K562 (cell line): Measurements from ENCODE around the gene CUTA. TPM values are rescaled to one million over a fixed set of nuclear protein-coding genes. Genes with fewer than 3 reads are reported as not detected.

Experiments used
- ATAC-seq: fragments of 200-7000 bp; cut with Tn5 transposase; 3 replicates; pipeline ENCODE4 v1.9.1; 2020; ENCODE audit warnings: moderate library complexity
- BruUV-seq: library from RNA; stranded (reverse); fragments of 400-500 nt; replicated peaks from 2 replicates; lab custom pipeline; 2021; lab: Mats Ljungman, UMichigan
- CTCF ChIA-PET: fragments of 300-600 bp; formaldehyde crosslinking; extraction: SDS; loops from one replicate; lab custom pipeline; 2021; ENCODE audit warnings: low intra/inter-chr PET ratio; lab: Yijun Ruan, JAX
- POLR2A ChIA-PET: fragments of 300-600, 350-650 bp; sonication (Branson Sonifier 250); formaldehyde crosslinking; extraction: SDS; loops from one replicate; lab custom pipeline; 2021; ENCODE audit warnings: antibody characterized with exemption, inconsistent platforms; lab: Yijun Ruan, JAX
- DNase-seq, 4 experiments: peaks; one replicate each; pipeline versions ENCODE4 v3.0.0 to v3.0.0-alpha.2; 2011 to 2018; ENCODE audit warnings: low spot score in 3 of 4, mixed read lengths in 3 of 4; ENCODE audit errors: extremely low read depth in 1 of 4
- FAIRE-seq: peaks from 2 replicates; lab custom pipeline; 2011; peaks lifted over from hg19 to GRCh38; lab: Jason Lieb, UNC
- H2AFZ ChIP-seq: 2 replicates; pipeline ENCODE4 v1.6.0; 2011; ENCODE audit warnings: low read depth, low read length, control low read depth, inconsistent platforms
- H3K27ac ChIP-seq: fragments of 200-600 bp; 3 replicates; pipeline ENCODE4 v1.8.0; 2011; ENCODE audit warnings: low read depth, mild to moderate bottlenecking, control low read depth, inconsistent platforms, low read length, moderate library complexity, mixed read lengths; ENCODE audit errors: extremely low read depth
- H3K27me3 ChIP-seq, 2 experiments: fragments of 300-600 bp in 1 of 2; 2 replicates in 1 of 2; 3 replicates in 1 of 2; pipeline versions ENCODE4 v1.6.0 to v1.8.0; 2011; ENCODE audit warnings: inconsistent platforms in 2 of 2, low read length in 2 of 2, mild to moderate bottlenecking in 1 of 2, mixed read lengths in 1 of 2, moderate library complexity in 1 of 2; ENCODE audit not compliant: control insufficient read depth in 2 of 2, insufficient read depth in 2 of 2
- H3K36me3 ChIP-seq: fragments of 300-600 bp; 3 replicates; pipeline ENCODE4 v1.8.0; 2011; ENCODE audit warnings: mild to moderate bottlenecking, low read length, inconsistent platforms; ENCODE audit not compliant: control insufficient read depth, insufficient read depth
- H3K4me1 ChIP-seq, 2 experiments: fragments of 200-600 bp in 1 of 2; replicated peaks in 1 of 2; 2 replicates in 1 of 2; 3 replicates in 1 of 2; pipeline versions ENCODE4 v1.5.1 to v1.8.0; 2011; ENCODE audit warnings: inconsistent platforms in 2 of 2, low read length in 2 of 2, mild to moderate bottlenecking in 1 of 2, mixed read lengths in 1 of 2, moderate library complexity in 1 of 2; ENCODE audit not compliant: control insufficient read depth in 2 of 2, insufficient read depth in 2 of 2
- H3K4me2 ChIP-seq: 2 replicates; pipeline ENCODE4 v1.6.1; 2011; ENCODE audit warnings: low read length, control low read depth, inconsistent platforms, mixed read lengths; ENCODE audit not compliant: insufficient read depth
- H3K4me3 ChIP-seq: fragments of 200-600 bp; sonication (generic), shearing (Covaris generic); 2 replicates; pipeline ENCODE4 v1.5.1; 2016; ENCODE audit warnings: control low read depth, inconsistent platforms
- H3K79me2 ChIP-seq: fragments of 200-600 bp; 3 replicates; pipeline ENCODE4 v1.8.0; 2011; ENCODE audit warnings: low read length, inconsistent platforms; ENCODE audit not compliant: control insufficient read depth, insufficient read depth
- H3K9ac ChIP-seq, 2 experiments: 2 replicates each; pipeline versions ENCODE4 v1.6.0 to v1.6.1; 2011; ENCODE audit warnings: low read depth in 2 of 2, low read length in 2 of 2, control low read depth in 1 of 2, inconsistent platforms in 1 of 2, mild to moderate bottlenecking in 1 of 2, mixed read lengths in 1 of 2; ENCODE audit not compliant: insufficient read depth in 1 of 2
- H3K9me1 ChIP-seq: one replicate; pipeline ENCODE4 v1.6.0; 2011; ENCODE audit warnings: inconsistent platforms, mild to moderate bottlenecking, low read length, moderate library complexity; ENCODE audit not compliant: control insufficient read depth, insufficient read depth
- H3K9me3 ChIP-seq: replicated peaks from 2 replicates; pipeline ENCODE4 v1.5.1; 2011; ENCODE audit warnings: low read depth, low read length, inconsistent platforms; ENCODE audit not compliant: control insufficient read depth, insufficient read depth
- H4K20me1 ChIP-seq: replicated peaks from 2 replicates; pipeline ENCODE4 v1.6.1; 2011; ENCODE audit warnings: low read length, inconsistent platforms, mixed read lengths; ENCODE audit not compliant: control insufficient read depth, insufficient read depth
- ATF1 ChIP-seq, 2 experiments: fragments of 450-650 bp in 1 of 2; IDR thresholded peaks; 2 replicates each; pipeline ENCODE4 v1.6.1; 2016; ENCODE audit warnings: missing compliant biosample characterization in 1 of 2, missing genetic modification characterization in 1 of 2
- CBFA2T2 ChIP-seq: fragments of 450-650 bp; conservative IDR thresholded peaks from 2 replicates; pipeline ENCODE4 v1.6.1; 2017; ENCODE audit warnings: mild to moderate bottlenecking
- EGR1 ChIP-seq: fragments of 450-650 bp; conservative IDR thresholded peaks from 2 replicates; pipeline ENCODE4 v1.6.1; 2017; ENCODE audit warnings: mild to moderate bottlenecking
- FOSL1 ChIP-seq: fragments of 200-800 bp; sonication (Bioruptor generic); conservative IDR thresholded peaks from 2 replicates; pipeline ENCODE4 v1.6.1; 2016; ENCODE audit warnings: missing genetic modification characterization, missing compliant biosample characterization
- FOXJ2 ChIP-seq: fragments of 200-800 bp; sonication (Bioruptor generic); IDR thresholded peaks from 2 replicates; pipeline ENCODE4 v1.6.1; 2016; ENCODE audit warnings: missing genetic modification characterization, missing compliant biosample characterization
- GABPB2 ChIP-seq: fragments of 250-450 bp; sonication (Bioruptor Pico); conservative IDR thresholded peaks from 2 replicates; pipeline ENCODE4 v1.5.1; 2021; ENCODE audit warnings: mild to moderate bottlenecking
- GTF2E2 ChIP-seq: fragments of 200-800 bp; sonication (Bioruptor generic); IDR thresholded peaks from 2 replicates; pipeline ENCODE4 v1.6.1; 2016; ENCODE audit warnings: missing genetic modification characterization, missing compliant biosample characterization
- KLF13 ChIP-seq: fragments of 450-650 bp; IDR thresholded peaks from 2 replicates; pipeline ENCODE4 v1.6.1; 2016; ENCODE audit warnings: missing genetic modification characterization, low read depth, mild to moderate bottlenecking, missing compliant biosample characterization, moderate library complexity, borderline replicate concordance
- LARP7 ChIP-seq: fragments of 450-650 bp; IDR thresholded peaks from 2 replicates; pipeline ENCODE4 v1.6.1; 2016
- LEF1 ChIP-seq: fragments of 450-650 bp; IDR thresholded peaks from 2 replicates; pipeline ENCODE4 v1.6.1; 2016; ENCODE audit warnings: mild to moderate bottlenecking
- MTA1 ChIP-seq: fragments of 450-650 bp; IDR thresholded peaks from 2 replicates; pipeline ENCODE4 v1.6.1; 2017; ENCODE audit warnings: borderline replicate concordance
- NFATC3 ChIP-seq: fragments of 450-650 bp; IDR thresholded peaks from 2 replicates; pipeline ENCODE4 v1.6.1; 2017; ENCODE audit warnings: mild to moderate bottlenecking
- PHB ChIP-seq: fragments of 250-450 bp; sonication (Bioruptor Pico); IDR thresholded peaks from 2 replicates; pipeline ENCODE4 v1.5.0; 2021
- SAFB ChIP-seq: fragments of 200-400 bp; formaldehyde crosslinking; IDR thresholded peaks from 2 replicates; pipeline ENCODE4 v1.6.1; 2017; ENCODE audit warnings: low read depth, low read length, borderline replicate concordance
- ZNF134 ChIP-seq: fragments of 250-450 bp; sonication (Bioruptor Pico); conservative IDR thresholded peaks from 2 replicates; pipeline ENCODE4 v1.4.0; 2020
- ZNF165 ChIP-seq: fragments of 250-450 bp; sonication (Bioruptor Pico); IDR thresholded peaks from 2 replicates; pipeline ENCODE4 v1.4.0; 2020; ENCODE audit warnings: borderline replicate concordance
- ZSCAN32 ChIP-seq: fragments of 450-650 bp; formaldehyde crosslinking; IDR thresholded peaks from 2 replicates; pipeline ENCODE4 v1.4.0; 2020; ENCODE audit warnings: mild to moderate bottlenecking, moderate library complexity
- WGBS: fragments of 100-300 bp; shearing (Covaris generic); methylation state at CpG from one replicate; pipeline ENCODE4 v1.1.6; 2016; ENCODE audit warnings: low coverage, mixed read lengths; ENCODE audit not compliant: insufficient coverage; ENCODE audit errors: missing lambda C conversion rate; 5-methylcytosine and 5-hydroxymethylcytosine counted together
- in situ Hi-C: fragments of 300-500 bp; cut with MboI; formaldehyde crosslinking; loops from 4 replicates; pipeline ENCODE4 v1.15.0; 2018; ENCODE audit warnings: inconsistent platforms, mixed read lengths
- intact Hi-C: fragments of 100-400 bp; cut with micrococcal nuclease; formaldehyde crosslinking; loops from 2 replicates; pipeline ENCODE4 v1.14.2; 2022
- polyA plus RNA-seq, 8 experiments: library from polyadenylated mRNA; depleted of rRNA in 4 of 8; stranded (reverse) in 5 of 8; unstranded in 3 of 8; fragments of >200 nt; fragmentation: Nextera tagmentation in 2 of 8; fragmentation: Illumina TruSeq in 1 of 8; extraction: Ambion mirVana in 2 of 8; extraction: Trizol in 1 of 8; gene quantifications; 2 replicates each; pipeline versions ENCODE4 v1.2.1 to v1.2.3, GENCODE V29; 2011 to 2014; ENCODE audit warnings: inconsistent platforms in 1 of 8, missing spikeins in 1 of 8
- total RNA-seq, 7 experiments: library from RNA; depleted of rRNA in 6 of 7; stranded (reverse); fragments of >200 nt in 6 of 7; fragmentation: Illumina TruSeq in 2 of 7; extraction: Trizol in 2 of 7; gene quantifications; 2 replicates each; pipeline versions ENCODE4 v1.2.1 to v1.2.3, GENCODE V29; 2011 to 2021; ENCODE audit warnings: low replicate concordance in 1 of 7
- TF ChIP-seq, protein P1 (sequence below): IDR thresholded peaks from 2 replicates; pipeline ENCODE4 v1.6.1; 2014; ENCODE audit warnings: antibody characterized with exemption
- TF ChIP-seq, protein P2 (sequence below), 2 experiments: fragments of 450-650 bp in 1 of 2; sonication (generic) in 1 of 2; formaldehyde crosslinking; conservative IDR thresholded peaks; 2 replicates each; pipeline versions ENCODE4 v1.4.0 to v1.8.1; 2020 to 2022; ENCODE audit warnings: mild to moderate bottlenecking in 1 of 2, missing genetic modification reagents in 1 of 2

The CUTA gene
- total and polyA plus RNA-seq, 9 of the 15 experiments (the other 6 are each of a cell fraction or from before 2014, with no cell fraction given): 166 to 682 (median 310) TPM

DNA sequence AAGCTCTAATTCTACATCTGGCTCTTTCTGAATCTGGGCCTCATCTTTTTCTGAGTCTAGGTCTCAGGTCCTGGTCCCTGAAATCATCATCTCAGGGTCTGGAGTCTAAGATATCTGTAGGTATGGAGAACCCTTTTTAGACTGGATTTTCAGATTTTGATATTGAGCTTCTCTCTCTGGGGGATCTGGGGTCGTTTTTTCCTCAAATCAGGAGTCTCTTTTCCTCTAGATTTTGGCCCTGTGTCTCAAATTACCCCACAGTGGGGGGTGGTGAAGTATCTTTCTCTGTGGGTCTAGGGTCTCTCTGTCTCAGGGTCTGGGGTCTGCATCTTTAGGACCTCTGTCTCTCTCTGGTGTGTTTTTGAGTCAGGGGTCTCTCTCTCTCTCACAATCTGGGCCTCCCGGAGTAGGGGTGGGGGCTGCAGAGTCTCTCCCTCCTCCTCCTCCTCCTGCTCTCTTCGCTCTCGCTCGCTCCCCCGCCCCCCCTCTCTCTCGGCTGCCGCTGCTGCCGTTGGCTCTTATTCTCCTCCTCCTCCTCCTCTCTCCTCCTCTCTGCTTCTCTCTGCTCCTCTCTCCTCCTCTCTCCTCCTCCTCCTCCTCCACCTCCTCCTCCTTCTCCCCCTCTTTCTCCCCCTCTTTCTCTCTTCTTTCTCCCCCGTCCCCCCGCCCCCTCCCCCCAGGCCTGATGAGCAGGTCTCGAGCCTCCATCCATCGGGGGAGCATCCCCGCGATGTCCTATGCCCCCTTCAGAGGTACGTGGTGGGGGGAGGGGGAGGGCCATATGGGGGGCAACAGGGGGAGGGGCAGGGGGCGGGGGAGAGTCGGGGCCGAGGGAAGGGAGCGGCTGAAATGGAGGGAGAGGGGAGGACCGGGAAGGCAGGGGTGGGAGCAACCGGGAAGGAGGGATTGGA is 1.9 kb upstream of the CUTA start, which contains the start of gene SYNGAP1:
Gene SYNGAP1 (plus strand): TSS at position 486 of the 911 bp plus-strand sequence. CDS start 200 bp downstream, at position 686.
- 6% methylated on average over 3 of the region's 22 CpGs for WGBS
- TF ChIP-seq NFATC3 (no peak), FOSL1 (tag) (no peak), ZNF134 (CRISPR knock-in tag) (no peak), ZSCAN32 (no peak), KLF13 (tag) (no peak), PHB (CRISPR knock-in tag) (0 out of 2 replicates have a peak, but pooled peaks have one; percentile 26), MTA1 (peak; percentile 27; the same call in 1 of the 2 replicates), LARP7 (0 out of 2 replicates have a peak, but pooled peaks have one; percentile 53), FOXJ2 (tag) (0 out of 2 replicates have a peak, but pooled peaks have one; percentile 24), ATF1 (CRISPR knock-in tag; IDR thresholded peaks at IDR 0.05) (no peak), ATF1 (tag; IDR thresholded peaks at IDR 0.05) (no peak), GABPB2 (CRISPR knock-in tag) (no peak), SAFB (no peak), GTF2E2 (tag) (no peak), EGR1 (peak; percentile 52; the same call in 1 of the 2 replicates), CBFA2T2 (no peak), ZNF165 (CRISPR knock-in tag) (no peak), LEF1 (0 out of 2 replicates have a peak, but pooled peaks have one; percentile 25)
- TF ChIP-seq, protein P1, sequence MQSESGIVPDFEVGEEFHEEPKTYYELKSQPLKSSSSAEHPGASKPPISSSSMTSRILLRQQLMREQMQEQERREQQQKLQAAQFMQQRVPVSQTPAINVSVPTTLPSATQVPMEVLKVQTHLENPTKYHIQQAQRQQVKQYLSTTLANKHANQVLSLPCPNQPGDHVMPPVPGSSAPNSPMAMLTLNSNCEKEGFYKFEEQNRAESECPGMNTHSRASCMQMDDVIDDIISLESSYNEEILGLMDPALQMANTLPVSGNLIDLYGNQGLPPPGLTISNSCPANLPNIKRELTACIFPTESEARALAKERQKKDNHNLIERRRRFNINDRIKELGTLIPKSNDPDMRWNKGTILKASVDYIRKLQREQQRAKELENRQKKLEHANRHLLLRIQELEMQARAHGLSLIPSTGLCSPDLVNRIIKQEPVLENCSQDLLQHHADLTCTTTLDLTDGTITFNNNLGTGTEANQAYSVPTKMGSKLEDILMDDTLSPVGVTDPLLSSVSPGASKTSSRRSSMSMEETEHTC: no peak
- TF ChIP-seq, protein P2, sequence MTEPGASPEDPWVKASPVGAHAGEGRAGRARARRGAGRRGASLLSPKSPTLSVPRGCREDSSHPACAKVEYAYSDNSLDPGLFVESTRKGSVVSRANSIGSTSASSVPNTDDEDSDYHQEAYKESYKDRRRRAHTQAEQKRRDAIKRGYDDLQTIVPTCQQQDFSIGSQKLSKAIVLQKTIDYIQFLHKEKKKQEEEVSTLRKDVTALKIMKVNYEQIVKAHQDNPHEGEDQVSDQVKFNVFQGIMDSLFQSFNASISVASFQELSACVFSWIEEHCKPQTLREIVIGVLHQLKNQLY (CRISPR knock-in tag; conservative IDR thresholded peaks at IDR 0.05): no peak

More for the DNA sequence above, 1.9 kb upstream of the CUTA start, which contains the start of gene SYNGAP1:
- intact Hi-C loops (loop anchor here (2.0 to 10.0 kb wide), 5 partner anchors 29 to 295 kb away; partner anchors contain the start of genes B3GALT4, HSD17B8 and KIFC1), in situ Hi-C loops (no loop called here)
- H3K9me1 ChIP-seq: no peaks in the 10 kb centered on the region
- peaks cover 5% of the 10 kb centered on the region; the same call in 1 of the 2 replicates for H4K20me1 ChIP-seq
- peaks cover 37% of the 10 kb centered on the region for H3K79me2 ChIP-seq
- FAIRE-seq (no peak), ATAC-seq (no peak), DNase-seq (peak in 1 of 4 experiments; percentile 73)
- H3K9ac ChIP-seq: peak within 1 kb of the TSS; percentile 80 to 82; a peak in 3 of 4 replicates
- peak within 1 kb of the TSS; percentile 95 for H3K27ac ChIP-seq
- peak within 1 kb of the TSS; percentile 91 for H3K4me2 ChIP-seq
- ChIA-PET CTCF (interaction anchor here (0.6 kb wide), 1 partner anchor 10 kb away, joined by 3 read pairs; no protein-coding TSS in a partner anchor), POLR2A (interaction anchor here (0.6 to 1.7 kb wide), 7 partner anchors 28 to 595 kb away, joined by 3 to 10 read pairs (median 3); partner anchors contain the start of genes KIFC1, ZBTB22 and ZBTB9)
- H2AFZ ChIP-seq: peak within 1 kb of the TSS; percentile 81
- no peaks in the 10 kb centered on the region for H3K27me3 ChIP-seq
- peaks cover 49 to 52% of the 10 kb centered on the region in 2 experiments for H3K4me1 ChIP-seq
- H3K4me3 ChIP-seq: peak within 1 kb of the TSS; percentile 17; the same call in 1 of the 2 replicates
- no TSS peak for BruUV-seq
- H3K36me3 ChIP-seq: peaks cover 22% of the 10 kb centered on the region; the same call in 2 of the 3 replicates
- no peaks in the 10 kb centered on the region for H3K9me3 ChIP-seq
